NOMO-1 treated with dmso at 0.1 percent for 144 hours (cell line): ENCODE measurements around the gene PPM1J.
"Not testable (repeated sequence)": the region's sequence is repeated elsewhere in the genome, so short reads cannot be mapped to it uniquely, and the experiment has no call there.

Source experiments
- DNase-seq: peaks from one replicate; lab custom pipeline; 2025; ENCODE audit not compliant: unreplicated experiment; lab: John Stamatoyannopoulos, UW

The PPM1J gene, protein sequence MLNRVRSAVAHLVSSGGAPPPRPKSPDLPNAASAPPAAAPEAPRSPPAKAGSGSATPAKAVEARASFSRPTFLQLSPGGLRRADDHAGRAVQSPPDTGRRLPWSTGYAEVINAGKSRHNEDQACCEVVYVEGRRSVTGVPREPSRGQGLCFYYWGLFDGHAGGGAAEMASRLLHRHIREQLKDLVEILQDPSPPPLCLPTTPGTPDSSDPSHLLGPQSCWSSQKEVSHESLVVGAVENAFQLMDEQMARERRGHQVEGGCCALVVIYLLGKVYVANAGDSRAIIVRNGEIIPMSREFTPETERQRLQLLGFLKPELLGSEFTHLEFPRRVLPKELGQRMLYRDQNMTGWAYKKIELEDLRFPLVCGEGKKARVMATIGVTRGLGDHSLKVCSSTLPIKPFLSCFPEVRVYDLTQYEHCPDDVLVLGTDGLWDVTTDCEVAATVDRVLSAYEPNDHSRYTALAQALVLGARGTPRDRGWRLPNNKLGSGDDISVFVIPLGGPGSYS

DNA sequence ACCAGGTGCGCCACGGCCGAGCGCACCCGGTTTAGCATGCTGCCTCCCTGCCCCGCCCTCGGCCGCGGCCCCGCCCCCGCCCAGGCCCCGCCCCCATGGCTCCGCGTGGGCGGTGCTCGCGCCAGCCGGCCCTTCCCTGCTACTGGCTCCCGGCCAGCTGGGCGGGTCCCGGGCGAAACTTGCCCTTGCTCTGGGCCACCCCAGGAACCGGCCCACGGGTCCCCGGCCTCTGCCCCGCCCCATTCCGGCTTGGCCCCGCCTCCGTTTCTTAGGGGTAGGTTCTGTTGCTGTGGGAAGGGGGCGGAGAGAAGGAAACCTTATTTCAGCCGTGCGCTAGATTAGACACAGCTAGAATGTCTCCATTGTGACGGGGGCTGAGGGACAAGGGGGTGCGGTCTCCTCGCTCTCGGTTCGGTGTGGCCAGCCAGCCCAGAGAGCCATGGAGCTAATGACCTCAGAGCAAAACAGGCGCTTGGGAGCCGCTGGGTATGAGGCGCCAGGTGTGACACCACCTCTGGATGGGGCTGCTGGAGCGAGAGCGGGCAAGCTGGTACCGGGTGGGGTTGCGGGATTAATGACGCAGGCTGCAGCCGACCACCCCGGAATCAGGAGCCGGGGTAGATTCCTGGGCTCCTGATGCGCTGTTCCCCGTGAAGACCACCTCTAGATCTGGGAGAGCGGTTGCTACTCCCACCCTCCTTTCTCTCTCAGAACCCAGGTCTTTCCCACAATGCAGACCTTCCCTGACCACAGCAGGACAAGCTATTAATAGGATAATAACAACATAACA is at the start of gene PPM1J:
Gene PPM1J (minus strand): TSS at position 69 of the 790 bp plus-strand sequence. CDS start 31 bp downstream, at position 38.
- DNase-seq, result peak; percentile 93

DNA sequence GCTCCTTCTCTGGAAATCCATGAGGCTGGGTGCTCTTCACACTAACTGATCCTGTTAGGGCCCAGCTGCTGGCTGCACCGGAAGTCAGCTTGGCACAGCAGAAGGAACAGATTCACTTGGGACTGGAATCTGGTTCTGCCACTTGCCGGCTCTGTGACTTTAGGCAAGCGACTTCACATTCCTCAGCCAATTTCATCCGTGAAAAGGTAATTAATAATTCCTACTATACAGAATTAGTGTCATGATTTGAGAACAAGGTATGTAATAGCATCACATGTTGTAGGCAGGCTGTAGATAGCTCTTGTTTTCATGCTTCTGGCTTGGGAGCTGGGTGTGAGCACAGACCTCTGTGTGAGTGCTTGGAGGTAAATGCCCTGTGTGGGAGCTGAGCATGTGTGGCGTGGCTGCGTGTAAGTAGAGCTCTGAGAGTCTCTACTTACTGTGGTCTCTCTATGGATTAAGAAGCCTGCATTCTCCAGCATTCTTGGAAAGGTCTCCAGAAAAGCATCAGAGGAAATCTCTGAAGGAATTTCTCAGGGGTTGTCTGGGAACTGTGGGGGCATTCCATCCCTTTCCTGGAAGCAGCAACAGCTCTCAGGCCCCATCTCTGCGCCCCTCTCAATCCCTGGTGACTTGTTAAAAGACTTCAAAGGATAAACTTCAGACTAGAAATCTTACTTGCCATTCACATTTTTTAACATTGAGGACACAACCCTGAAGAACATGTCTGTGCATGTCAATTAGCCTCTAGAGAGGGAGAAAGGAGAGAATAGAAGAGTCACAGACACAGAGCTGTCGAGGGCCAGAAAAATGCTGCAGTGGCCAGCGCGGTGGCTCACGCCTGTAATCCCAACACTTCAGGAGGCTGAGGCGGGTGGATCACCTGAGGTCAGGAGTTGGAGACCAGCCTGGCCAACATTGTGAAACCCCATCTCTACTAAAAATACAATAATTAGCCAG is 47.7 kb upstream of the PPM1J start:
- DNase-seq, result no peak

DNA sequence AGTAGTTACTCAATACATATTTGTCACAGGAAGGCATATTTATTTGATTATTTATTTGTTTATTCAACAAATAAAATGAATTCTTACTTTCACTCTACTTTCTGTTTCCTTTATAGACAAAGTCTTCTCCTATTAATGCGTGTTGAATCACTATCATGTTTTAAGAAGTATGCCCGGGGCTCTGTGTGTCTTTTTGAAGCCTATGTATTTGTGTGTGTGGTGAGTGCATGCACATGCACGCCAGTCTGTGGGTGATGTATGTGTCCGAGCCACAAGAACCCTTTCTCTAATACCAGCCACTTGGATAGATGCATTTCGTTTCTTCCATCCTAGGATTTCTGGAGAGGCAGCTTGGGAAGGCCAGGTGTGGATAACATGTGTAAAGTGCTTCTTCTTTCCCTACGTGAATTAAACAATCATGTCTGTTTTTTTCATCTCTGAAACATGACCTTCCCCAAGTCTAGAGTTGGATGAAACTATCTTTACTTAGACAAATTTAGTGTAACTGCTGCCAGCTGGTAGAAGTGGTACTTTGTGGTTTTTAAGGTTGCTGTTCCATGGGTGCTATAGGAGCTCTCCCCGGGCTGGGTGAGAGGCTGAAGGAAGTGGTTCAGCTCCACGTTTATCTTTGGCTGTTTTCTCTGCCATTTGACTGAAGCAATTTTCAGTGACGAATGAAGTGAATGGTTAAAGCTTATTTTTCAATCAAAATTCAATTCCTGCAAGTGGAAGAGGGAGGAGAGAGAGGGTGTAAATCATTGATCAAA is 46.8 kb upstream of the PPM1J start:
- no peak for DNase-seq

DNA sequence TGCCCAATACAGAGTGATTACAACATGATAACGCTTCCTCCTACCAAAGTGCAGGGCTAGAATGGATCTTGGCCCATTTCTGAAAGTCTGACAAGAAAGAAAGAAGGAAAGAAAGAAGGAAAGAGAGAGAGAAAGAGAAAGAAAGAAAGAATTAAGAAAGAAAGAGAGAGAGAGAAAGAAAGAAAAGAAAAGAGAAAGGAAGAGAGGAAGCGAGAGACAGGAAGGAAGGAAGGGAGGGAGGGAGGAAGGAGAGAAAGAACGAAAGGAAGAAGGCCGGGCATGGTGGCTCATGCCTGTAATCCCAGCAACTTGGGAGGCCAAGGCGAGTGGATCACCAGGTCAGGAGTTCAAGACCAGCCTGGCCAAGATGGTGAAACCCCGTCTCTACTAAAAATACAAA is 44.1 kb upstream of the PPM1J start:
- DNase-seq, result no peak

DNA sequence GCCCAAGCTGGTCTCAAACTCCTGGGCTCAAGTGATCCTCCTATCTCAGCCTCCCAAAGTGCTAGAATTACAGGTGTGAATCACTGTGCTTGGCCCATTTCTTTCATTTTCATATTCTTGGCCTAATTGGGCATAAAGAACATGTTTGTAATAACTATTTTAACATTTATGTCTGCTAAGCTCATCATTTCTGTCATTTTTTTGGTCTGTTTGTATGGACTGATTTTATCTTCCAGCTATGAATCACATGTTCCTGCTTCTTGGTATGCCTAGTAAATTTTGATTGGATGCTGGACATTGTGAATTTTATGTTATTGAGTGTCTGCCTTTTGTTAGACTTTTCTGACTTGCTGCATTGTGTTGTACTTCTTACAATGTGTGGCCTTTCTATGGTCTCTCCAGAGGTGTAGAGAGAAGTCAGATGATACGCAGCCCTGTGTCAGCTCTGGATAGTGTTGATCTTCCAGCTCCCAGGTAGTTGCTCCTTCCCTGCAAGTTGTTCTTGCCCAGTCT is 39.0 kb upstream of the PPM1J start:
- no peak for DNase-seq

DNA sequence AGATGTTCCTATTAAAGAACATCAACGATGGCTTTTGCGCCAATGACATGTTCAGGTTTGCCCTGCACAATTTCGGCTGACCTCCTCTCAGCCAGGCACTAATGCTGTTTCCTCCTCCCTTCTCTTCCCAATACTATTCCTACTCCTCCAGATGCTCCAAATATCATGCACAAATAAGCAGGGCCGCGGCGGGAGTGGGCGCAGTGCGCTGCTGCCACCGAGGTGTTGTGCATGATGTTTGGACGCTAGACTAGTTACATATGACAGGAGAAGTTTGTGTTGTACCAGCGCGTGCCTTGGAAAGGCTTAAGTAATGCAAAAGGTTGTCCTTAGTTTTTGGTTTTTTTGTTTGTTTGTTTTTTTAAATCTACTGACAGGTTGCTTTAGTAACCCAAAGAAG is 33.3 kb upstream of the PPM1J start:
- DNase-seq, result no peak

DNA sequence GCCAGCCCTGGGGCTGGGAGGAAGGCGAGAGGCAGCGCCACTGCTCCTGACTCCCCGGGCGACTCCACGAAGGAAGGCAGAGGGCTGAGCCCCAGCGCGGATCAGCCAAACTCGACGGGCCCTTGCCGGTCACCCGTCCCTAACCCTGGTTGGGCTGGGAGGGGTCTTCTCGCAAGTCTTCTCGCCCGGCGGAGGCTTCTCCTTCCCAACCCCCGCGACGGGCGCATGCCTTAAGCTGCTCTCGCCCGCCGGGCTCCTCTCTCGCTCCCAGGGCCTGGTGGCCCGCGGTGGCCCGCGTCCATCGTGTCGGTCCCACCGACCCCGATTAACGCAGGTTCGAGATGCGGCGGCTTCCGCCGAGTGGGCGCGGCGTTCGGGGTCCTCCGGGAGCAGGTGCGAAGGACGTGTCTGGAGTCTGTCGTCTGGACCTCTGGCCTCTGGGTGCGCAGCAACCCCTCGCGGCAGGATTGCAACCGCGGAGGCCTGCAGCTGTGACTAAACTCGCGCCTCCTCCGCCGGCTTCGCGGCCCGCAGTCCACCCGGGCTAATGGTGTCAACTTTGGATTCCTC is 29.0 kb upstream of the PPM1J start:
- no peak for DNase-seq

DNA sequence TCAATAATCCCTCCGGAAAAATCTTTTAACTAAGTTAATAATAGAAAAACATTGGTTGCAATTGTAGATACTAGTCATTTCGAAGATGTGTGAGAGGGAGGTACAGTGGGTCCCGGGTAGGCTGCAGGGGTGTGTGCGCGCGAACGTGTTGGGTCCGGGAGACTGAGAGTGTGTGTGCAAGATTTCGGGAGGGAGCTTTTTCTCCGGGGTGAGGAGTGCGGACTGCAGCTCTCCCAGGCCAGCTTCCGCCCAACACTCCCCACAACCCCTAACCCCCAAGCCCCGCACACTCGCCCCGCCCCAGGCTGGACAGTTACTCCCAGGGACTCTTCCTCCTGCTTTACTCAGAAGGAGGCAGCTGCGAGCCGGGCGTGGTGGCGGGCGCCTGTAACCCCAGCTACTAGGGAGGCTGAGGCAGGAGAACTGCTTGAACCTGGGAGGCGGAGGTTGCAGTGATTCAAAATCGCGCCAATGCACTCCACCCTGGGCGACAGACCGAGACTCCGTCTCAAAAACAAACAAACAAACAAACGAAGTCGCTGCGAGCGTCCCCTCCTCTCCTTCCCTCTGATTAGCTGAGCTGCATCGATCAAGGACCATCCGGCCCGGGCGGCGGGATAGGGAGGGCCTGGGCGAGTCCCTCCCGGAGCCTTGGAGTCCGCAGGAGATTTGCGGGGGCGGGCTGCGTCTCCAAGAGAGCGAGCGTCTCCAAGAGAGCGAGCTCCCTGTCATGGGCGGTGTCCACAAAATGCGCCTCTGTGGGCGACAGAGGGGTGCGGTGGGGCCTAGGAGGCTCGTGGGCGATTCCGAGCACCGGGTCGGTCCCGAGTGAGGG is 28.3 kb upstream of the PPM1J start:
- DNase-seq, result no peak

DNA sequence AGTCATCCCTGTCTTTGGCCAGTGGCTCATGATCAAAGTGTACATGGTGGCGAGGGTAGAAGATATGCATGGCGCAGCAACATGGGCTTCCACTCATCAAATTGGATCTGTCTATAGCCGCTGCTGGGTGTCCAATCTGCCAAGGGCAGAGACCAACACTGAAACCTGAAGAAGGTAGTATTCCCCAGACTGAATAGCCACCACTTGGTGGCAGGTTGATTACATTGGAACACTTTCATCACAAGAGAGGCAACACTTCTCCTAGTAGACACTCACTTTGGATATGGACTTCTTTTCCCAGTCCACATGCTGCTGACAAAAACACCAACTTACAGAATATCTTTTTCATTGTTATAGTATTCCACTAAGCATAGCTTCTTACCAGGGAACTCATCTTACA is 22.4 kb upstream of the PPM1J start:
- DNase-seq, result no peak

DNA sequence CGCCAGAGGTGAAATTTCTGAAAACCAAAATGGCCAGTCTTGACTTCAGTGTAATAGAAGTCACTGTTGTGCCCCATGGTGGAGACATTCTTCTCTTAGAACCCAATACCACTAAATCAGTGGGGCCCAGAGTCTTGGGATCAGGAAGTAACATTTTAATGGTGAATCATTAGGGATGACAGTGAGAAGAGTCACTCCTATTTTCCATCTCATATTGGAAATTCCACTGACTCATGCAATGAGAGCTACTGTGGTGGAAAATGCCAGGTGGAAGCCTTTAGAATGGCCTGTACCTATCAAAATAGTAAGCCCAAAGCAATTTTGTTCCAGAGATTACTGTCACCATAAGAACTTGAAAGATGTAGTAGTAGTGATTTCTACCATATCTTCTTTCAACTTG is 20.6 kb upstream of the PPM1J start:
- no peak for DNase-seq

DNA sequence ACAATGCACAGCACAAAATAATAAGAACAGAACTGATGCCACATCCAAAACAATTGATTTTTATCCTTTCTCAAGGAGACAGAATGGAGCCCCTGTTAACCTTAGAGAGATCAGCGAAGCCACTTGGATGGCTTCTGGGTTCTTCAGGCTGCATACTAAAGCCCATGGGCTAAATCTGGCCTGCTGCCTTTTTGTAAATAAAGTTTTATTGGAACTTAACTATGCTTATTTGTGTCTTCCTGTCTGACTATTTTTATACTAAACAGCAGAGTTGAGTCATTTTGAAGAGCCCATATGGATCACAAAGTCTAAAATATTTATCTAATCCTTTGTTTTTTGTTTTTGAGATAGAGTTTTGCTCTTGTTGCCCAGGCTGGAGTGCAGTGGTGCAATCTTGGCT is 16.3 kb upstream of the PPM1J start:
- DNase-seq, result no peak

DNA sequence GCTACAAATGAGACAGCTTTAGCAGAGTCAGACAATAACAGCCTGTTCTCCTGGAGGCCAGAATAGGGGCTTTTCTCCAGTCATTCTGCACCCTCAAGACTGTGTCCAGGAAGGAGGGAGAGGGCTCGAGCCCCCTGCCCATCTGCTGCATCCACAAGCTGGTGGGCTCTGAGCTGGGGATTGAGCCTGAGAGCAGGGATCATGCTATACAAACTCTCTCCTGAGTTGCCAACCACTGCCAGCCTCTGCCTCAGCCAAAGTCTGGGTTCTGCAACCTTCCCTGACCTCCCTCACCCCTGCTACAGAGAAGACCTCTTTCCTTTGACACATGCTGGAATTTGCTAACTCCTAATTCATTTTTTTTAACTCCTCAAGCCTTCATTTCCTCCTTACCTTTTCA is 14.8 kb upstream of the PPM1J start:
- DNase-seq, result no peak

DNA sequence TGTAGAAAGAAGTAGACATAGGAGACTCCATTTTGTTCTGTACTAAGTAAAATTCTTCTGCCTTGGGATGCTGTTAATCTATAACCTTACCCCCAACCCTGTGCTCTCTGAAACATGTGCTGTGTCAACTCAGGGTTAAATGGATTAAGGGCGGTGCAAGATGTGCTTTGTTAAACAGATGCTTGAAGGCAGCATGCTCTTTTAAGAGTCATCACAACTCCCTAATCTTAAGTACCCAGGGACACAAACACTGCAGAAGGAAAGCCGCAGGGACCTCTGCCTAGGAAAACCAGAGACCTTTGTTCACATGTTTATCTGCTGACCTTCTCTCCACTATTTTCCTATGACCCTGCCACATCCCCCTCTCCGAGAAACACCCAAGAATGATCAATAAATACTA is 13.9 kb upstream of the PPM1J start:
- not testable (repeated sequence) for DNase-seq

DNA sequence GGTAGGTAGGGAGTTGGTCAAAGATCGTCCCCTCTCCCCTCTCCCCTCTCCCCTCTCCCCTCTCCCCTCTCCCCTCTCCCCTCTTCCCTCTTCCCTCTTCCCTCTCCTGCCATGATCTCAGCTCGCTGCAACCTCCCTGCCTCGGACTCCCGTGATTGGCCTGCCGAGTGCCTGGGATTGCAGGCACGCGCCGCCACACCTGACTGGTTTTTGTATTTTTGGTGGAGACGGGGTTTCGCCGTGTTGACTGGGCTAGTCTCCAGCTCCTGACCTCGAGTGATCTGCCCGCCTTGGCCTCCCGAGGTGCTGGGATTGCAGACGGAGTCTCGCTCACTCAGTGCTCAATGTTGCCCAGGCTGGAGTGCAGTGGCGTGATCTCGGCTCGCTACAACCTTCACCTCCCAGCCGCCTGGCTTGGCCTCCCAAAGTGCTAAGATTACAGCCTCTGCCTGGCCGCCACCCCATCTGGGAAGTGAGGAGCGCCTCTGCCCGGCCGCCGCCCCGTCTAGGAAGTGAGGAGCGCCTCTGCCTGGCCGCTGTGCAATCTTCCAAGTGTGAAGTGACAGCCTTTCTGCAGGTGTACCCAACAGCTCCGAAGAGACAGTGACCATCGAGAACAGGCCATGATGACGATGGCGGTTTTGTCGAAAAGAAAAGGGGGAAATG is 13.3 kb upstream of the PPM1J start:
- not testable (repeated sequence) for DNase-seq

DNA sequence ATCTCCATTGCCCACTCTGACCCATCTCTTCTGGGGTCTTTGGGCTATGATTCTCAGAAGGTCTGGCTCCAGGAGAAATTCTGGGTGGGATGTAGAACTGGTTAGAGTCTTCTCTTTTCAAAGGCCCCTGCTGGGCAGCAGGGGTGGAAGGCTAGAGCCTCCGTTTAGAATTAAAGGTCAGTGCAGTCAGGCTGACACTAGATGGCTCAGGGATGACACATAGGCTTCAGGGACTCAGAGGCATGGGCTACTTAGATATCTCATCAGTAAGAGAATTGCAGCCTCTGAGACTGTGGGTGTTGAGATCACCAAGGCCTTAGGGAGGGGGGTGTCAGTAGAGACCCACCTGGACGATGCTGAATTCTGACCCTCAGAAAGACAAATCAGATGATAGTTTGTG is 12.6 kb upstream of the PPM1J start:
- DNase-seq, result no peak

DNA sequence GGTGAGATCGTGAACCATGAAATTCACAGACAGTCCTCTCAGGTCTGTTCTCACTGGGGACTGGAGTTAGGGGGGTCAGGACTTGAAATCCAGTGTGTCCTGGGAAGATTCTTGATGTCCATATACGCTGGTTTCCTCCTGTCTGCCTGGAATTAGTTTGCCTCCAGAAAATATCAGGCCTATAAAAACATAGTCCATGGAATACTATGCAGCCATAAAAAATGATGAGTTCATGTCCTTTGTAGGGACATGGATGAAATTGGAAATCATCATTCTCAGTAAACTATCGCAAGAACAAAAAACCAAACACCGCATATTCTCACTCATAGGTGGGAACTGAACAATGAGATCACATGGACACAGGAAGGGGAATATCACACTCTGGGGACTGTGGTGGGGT is 9.1 kb upstream of the PPM1J start:
- not testable (repeated sequence) for DNase-seq

DNA sequence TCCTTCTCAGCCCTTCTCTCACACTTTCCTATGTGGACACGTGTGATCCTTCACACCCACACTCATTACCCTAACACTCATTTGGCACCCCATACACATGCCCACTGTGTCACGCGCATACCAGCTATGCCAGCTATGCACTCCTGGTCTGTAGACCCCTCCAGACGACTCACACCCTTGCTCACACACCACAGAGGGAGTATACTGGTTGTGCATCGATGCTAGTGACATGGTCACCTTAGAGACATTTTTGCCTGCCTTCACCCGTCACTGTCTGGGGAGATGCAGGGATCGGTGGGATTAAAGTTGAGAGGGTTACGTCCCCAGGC is 8.3 kb upstream of the PPM1J start:
- DNase-seq, result no peak
